Left lung (tissue), 10 donors: ENCODE results near the gene MLLT3. TPM values are rescaled to one million over a fixed set of nuclear protein-coding genes. Genes with fewer than 3 reads are reported as not detected.

ENCODE experiments used
- ATAC-seq: fragments of 200-7000 bp; cut with Tn5 transposase; one replicate; pipeline ENCODE4 v1.9.1; 2020; ENCODE audit warnings: moderate library complexity
- DNase-seq, 4 donors: peaks; one replicate each; pipeline ENCODE4 v3.0.0-alpha.2; 2013 to 2020
- H3K27ac ChIP-seq, 2 donors: fragments of 200-600 bp; sonication (generic) in 1 of 2; one replicate each; pipeline versions ENCODE4 v1.5.0 to v1.8.0; 2020 to 2021
- H3K27me3 ChIP-seq, 2 donors: fragments of 200-600 bp; sonication (generic) in 1 of 2; one replicate each; pipeline versions ENCODE4 v1.5.0 to v1.8.0; 2020 to 2021
- H3K36me3 ChIP-seq, 2 donors: fragments of 200-600 bp; sonication (generic) in 1 of 2; one replicate each; pipeline versions ENCODE4 v1.5.0 to v1.8.0; 2020 to 2021
- H3K4me1 ChIP-seq, 2 donors: fragments of 200-600 bp; one replicate each; pipeline ENCODE4 v1.8.0; 2021
- H3K4me3 ChIP-seq, 2 donors: fragments of 200-600 bp; sonication (generic) in 1 of 2; one replicate each; pipeline versions ENCODE4 v1.5.0 to v1.8.0; 2020 to 2021; ENCODE audit warnings: mild to moderate bottlenecking in 1 of 2
- H3K9me3 ChIP-seq, 2 donors: fragments of 200-600 bp; sonication (generic) in 1 of 2; one replicate each; pipeline versions ENCODE4 v1.5.0 to v1.8.0; 2020 to 2021
- intact Hi-C, 2 donors: fragments of 100-400 bp; cut with DNase I; formaldehyde crosslinking; loops; one replicate each; pipeline versions ENCODE4 v1.11.2 to v1.14.2; 2022
- polyA plus RNA-seq, 6 donors: library from polyadenylated mRNA; unstranded; fragments of 120-200 nt; gene quantifications; one replicate each; pipeline ENCODE4 v1.2.1, GENCODE V29; 2013; ENCODE audit not compliant: insufficient read length in 6 of 6
- total RNA-seq, 2 donors: library from RNA; stranded (reverse); fragmentation: NEBNext Ultra II Directional; extraction: Animal tissue kit (Norgen Biotek cat#: 25700); gene quantifications; one replicate each; pipeline ENCODE4 v1.2.1, GENCODE V29; 2021
- TF ChIP-seq, protein P1 (sequence below), 2 donors: fragments of 200-600 bp; sonication (generic) in 1 of 2; IDR thresholded peaks; one replicate each; pipeline versions ENCODE4 v1.5.0 to v1.8.0; 2021; ENCODE audit warnings: antibody characterized with exemption in 2 of 2
- donor health status: DM: no; HTN: yes; CAD: no.
- donor health status: DM: no; HTN: no; CAD: no.

MLLT3 gene
- total and polyA plus RNA-seq, 8 donors: 17.0 to 38.2 (median 32.5) TPM

- no peak overlapping the region for H3K27ac ChIP-seq
- intact Hi-C loops: no loop called here
- no peak for DNase-seq
- no peaks in the 10 kb centered on the region for H3K9me3 ChIP-seq
- TF ChIP-seq, protein P1, sequence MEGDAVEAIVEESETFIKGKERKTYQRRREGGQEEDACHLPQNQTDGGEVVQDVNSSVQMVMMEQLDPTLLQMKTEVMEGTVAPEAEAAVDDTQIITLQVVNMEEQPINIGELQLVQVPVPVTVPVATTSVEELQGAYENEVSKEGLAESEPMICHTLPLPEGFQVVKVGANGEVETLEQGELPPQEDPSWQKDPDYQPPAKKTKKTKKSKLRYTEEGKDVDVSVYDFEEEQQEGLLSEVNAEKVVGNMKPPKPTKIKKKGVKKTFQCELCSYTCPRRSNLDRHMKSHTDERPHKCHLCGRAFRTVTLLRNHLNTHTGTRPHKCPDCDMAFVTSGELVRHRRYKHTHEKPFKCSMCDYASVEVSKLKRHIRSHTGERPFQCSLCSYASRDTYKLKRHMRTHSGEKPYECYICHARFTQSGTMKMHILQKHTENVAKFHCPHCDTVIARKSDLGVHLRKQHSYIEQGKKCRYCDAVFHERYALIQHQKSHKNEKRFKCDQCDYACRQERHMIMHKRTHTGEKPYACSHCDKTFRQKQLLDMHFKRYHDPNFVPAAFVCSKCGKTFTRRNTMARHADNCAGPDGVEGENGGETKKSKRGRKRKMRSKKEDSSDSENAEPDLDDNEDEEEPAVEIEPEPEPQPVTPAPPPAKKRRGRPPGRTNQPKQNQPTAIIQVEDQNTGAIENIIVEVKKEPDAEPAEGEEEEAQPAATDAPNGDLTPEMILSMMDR (IDR thresholded peaks at IDR 0.05): no peak
- no peaks in the 10 kb centered on the region for H3K27me3 ChIP-seq
- H3K4me3 ChIP-seq: no peak overlapping the region
- no peaks in the 10 kb centered on the region for H3K36me3 ChIP-seq
- H3K4me1 ChIP-seq: no peaks in the 10 kb centered on the region
- no peak for ATAC-seq
Measured at GRCh38 chr9:20390400-20390799, 231.9 kb downstream of the MLLT3 start.

DNA sequence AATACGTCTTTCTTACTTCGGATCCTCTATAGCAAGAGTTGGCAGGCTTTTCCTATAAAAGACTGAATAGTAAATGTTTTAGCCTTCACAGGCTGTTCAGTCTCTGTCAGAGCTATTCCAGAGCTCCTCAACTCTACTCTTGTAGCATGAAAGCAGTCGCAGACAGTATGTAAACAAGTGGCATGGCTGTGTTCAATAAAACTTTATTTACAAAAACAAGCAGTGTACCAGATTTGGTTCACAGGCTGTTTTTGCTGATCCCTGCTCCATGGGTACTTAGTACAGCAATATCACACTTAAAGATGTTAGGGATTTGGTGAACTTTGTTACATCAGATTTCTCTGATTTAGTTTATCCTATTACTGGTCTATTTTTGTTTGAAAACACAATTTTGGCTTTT lies 235.2 kb downstream of the MLLT3 start:
- Histone ChIP-seq H3K4me1 (no peaks in the 10 kb centered on the region), H3K27me3 (no peaks in the 10 kb centered on the region), H3K4me3 (no peak overlapping the region), H3K27ac (no peak overlapping the region), H3K36me3 (no peaks in the 10 kb centered on the region), H3K9me3 (no peaks in the 10 kb centered on the region)
- no peak for DNase-seq
- TF ChIP-seq, protein P1 (IDR thresholded peaks at IDR 0.05): no peak
- ATAC-seq: no peak
- intact Hi-C loops: no loop called here

GRCh38 chr9:20384642-20385041 lies 237.7 kb downstream of the MLLT3 start:
- H3K9me3 ChIP-seq: no peaks in the 10 kb centered on the region
- DNase-seq: no peak
- no peaks in the 10 kb centered on the region for H3K36me3 ChIP-seq
- no peaks in the 10 kb centered on the region for H3K27me3 ChIP-seq
- H3K4me3 ChIP-seq: no peak overlapping the region
- H3K27ac ChIP-seq: no peak overlapping the region
- no peaks in the 10 kb centered on the region for H3K4me1 ChIP-seq
- no peak for ATAC-seq
- TF ChIP-seq, protein P1 (IDR thresholded peaks at IDR 0.05): no peak
- intact Hi-C loops: no loop called here

- no peak for ATAC-seq
- no peaks in the 10 kb centered on the region for H3K36me3 ChIP-seq
- intact Hi-C loops: no loop called here
- no peaks in the 10 kb centered on the region for H3K4me1 ChIP-seq
- TF ChIP-seq, protein P1 (IDR thresholded peaks at IDR 0.05): no peak
- H3K4me3 ChIP-seq: no peak overlapping the region
- H3K27ac ChIP-seq: no peak overlapping the region
- no peak for DNase-seq
- no peaks in the 10 kb centered on the region for H3K27me3 ChIP-seq
- no peaks in the 10 kb centered on the region for H3K9me3 ChIP-seq
Measured at GRCh38 chr9:20382460-20383071, 239.7 kb downstream of the MLLT3 start.

- Histone ChIP-seq H3K9me3 (no peaks in the 10 kb centered on the region), H3K27ac (no peak overlapping the region), H3K36me3 (no peaks in the 10 kb centered on the region), H3K4me1 (no peaks in the 10 kb centered on the region), H3K4me3 (no peak overlapping the region), H3K27me3 (no peaks in the 10 kb centered on the region)
- intact Hi-C loops: no loop called here
- TF ChIP-seq, protein P1 (IDR thresholded peaks at IDR 0.05): no peak
- ATAC-seq (no peak), DNase-seq (no peak)
Measured at GRCh38 chr9:20380546-20380945, 241.8 kb downstream of the MLLT3 start.
